Transverse colon (tissue), 4 donors: ENCODE data around the gene HADHB.

ENCODE experiments used
- POLR2A ChIP-seq: fragments of 450-650 bp; IDR thresholded peaks from one replicate; pipeline ENCODE4 v1.6.1; 2016; ENCODE audit warnings: antibody characterized with exemption, mild to moderate bottlenecking, moderate library complexity
- POLR2AphosphoS5 ChIP-seq, 3 donors: sonication (generic); formaldehyde crosslinking; IDR thresholded peaks; one replicate each; pipeline ENCODE4 v1.6.1; 2016; ENCODE audit warnings: antibody characterized with exemption in 3 of 3
- TF ChIP-seq, protein P1 (sequence below), 5 experiments: fragments of 200-600 bp in 3 of 5; fragments of 450-650 bp in 2 of 5; sonication (generic) in 3 of 5; IDR thresholded peaks; 1 replicate in 2 of 5; 2 replicates in 3 of 5; pipeline ENCODE4 v1.5.1; 2016 to 2017; ENCODE audit warnings: antibody characterized with exemption in 5 of 5, inconsistent platforms in 3 of 5, mild to moderate bottlenecking in 2 of 5, moderate library complexity in 1 of 5

DNA sequence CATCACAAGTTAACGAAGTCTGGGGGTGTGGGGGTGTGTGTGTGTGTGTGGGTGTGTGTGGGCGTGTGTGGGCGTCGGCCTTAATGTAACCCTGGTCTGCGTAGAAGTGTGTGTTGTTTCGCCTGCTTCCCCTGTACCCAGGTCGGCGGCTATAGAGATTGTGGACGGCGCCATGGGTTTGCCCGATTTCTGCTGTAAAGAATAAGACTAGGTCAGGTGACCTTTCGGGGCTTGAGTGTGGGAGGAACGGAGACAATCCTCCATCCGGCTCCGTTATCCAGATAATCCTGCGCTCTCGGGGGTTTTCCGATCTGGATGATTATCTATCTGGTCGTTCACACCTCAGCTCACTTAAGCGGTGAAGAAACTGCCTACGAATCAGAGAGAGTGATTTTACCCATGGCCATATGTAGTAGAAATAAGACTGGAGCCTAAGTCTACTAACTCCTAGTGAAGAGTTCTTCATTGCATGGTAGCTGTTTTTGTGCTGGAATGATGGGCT, 543 bp downstream of the HADHB start:
- TF ChIP-seq POLR2AphosphoS5 (IDR thresholded peaks at IDR 0.05) (no peak), POLR2A (no peak)
- TF ChIP-seq, protein P1, sequence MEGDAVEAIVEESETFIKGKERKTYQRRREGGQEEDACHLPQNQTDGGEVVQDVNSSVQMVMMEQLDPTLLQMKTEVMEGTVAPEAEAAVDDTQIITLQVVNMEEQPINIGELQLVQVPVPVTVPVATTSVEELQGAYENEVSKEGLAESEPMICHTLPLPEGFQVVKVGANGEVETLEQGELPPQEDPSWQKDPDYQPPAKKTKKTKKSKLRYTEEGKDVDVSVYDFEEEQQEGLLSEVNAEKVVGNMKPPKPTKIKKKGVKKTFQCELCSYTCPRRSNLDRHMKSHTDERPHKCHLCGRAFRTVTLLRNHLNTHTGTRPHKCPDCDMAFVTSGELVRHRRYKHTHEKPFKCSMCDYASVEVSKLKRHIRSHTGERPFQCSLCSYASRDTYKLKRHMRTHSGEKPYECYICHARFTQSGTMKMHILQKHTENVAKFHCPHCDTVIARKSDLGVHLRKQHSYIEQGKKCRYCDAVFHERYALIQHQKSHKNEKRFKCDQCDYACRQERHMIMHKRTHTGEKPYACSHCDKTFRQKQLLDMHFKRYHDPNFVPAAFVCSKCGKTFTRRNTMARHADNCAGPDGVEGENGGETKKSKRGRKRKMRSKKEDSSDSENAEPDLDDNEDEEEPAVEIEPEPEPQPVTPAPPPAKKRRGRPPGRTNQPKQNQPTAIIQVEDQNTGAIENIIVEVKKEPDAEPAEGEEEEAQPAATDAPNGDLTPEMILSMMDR (IDR thresholded peaks at IDR 0.05), result no peak
